ENCODE data around the gene AP5S1. TPM values are rescaled to one million over a fixed set of nuclear protein-coding genes. Genes with fewer than 3 reads are reported as not detected.
A peak's percentile ranks its signal among the peaks of the same experiment; 100 is the strongest.

Gene AP5S1
- total and polyA plus RNA-seq, 10 of the 15 experiments (the other 5 are each of a cell fraction or from before 2014, with no cell fraction given), result 3.8 to 13.2 (median 7.8) TPM

GRCh38 chr20:3812975-3813847 is 7.1 kb upstream of the AP5S1 start:
- Histone ChIP-seq H4K20me1 (ENCODE audit: control insufficient read depth, insufficient read depth) (no peaks in the 10 kb centered on the region), H3K4me3 (no peak overlapping the region), H3K36me3 (ENCODE audit: control insufficient read depth in 2 of 2, insufficient read depth in 2 of 2, low read length in 1 of 2) (no peaks in the 10 kb centered on the region), H3K9me3 (replicated peaks; ENCODE audit: control insufficient read depth, insufficient read depth, low read length) (no peaks in the 10 kb centered on the region), H3K4me2 (ENCODE audit: control insufficient read depth, insufficient read depth) (no peak overlapping the region), H2AFZ (ENCODE audit: control insufficient read depth, low read depth, low read length) (no peak overlapping the region), H3K79me2 (ENCODE audit: control insufficient read depth, insufficient read depth, low read length) (no peaks in the 10 kb centered on the region), H3K4me1 (ENCODE audit: control insufficient read depth, insufficient read depth, low read length) (peaks cover 9% of the 10 kb centered on the region), H3K27ac (ENCODE audit: control insufficient read depth, insufficient read depth) (no peak overlapping the region), H3K27me3 (replicated peaks in 1 of 2; ENCODE audit: control insufficient read depth in 2 of 2, insufficient read depth in 2 of 2, low read length in 1 of 2) (no peaks in the 10 kb centered on the region), H3K9ac (ENCODE audit: control insufficient read depth, insufficient read depth, low read length) (no peak overlapping the region)
- FAIRE-seq, result no peak
- ChIA-PET CTCF (interaction anchor here (0.6 to 2.1 kb wide), 4 partner anchors 26 to 97 kb away, joined by 3 to 7 read pairs (median 3); partner anchors contain the start of gene ADISSP), POLR2A (interaction anchor here (0.6 to 0.9 kb wide), 2 partner anchors 12 to 15 kb away, joined by 4 to 6 read pairs; no protein-coding TSS in a partner anchor), SMC1A (ENCODE audit: uncharacterized antibody, unreplicated experiment) (interaction anchor here (0.8 to 2.0 kb wide), 4 partner anchors 13 to 259 kb away, joined by 3 to 6 read pairs (median 4); no protein-coding TSS in a partner anchor), RAD21 (ENCODE audit: unreplicated experiment) (interaction anchor here (1.0 to 1.2 kb wide), 2 partner anchors 14 to 25 kb away, joined by 4 to 5 read pairs; no protein-coding TSS in a partner anchor)
- intact Hi-C loops (cut with micrococcal nuclease; ENCODE audit: unreplicated experiment), result no loop called here
- in situ Hi-C loops (cut with MboI), result no loop called here
- 54% methylated on average over 8 of the region's 8 CpGs for WGBS (ENCODE audit: insufficient coverage, insufficient replicate concordance, low lambda C conversion rate, missing lambda C conversion rate)
- no TSS peak for BruUV-seq (replicated peaks)
- ATAC-seq, result no peak; the same call in 2 of the 3 replicates
- DNase-seq (ENCODE audit: low read depth, low spot score), result no peak
- TF ChIP-seq KDM1A (IDR thresholded peaks at IDR 0.05; ENCODE audit: borderline replicate concordance), result no peak

- BruUV-seq (replicated peaks), result no TSS peak
- Histone ChIP-seq H3K79me2 (ENCODE audit: control insufficient read depth, insufficient read depth, low read length) (no peaks in the 10 kb centered on the region), H4K20me1 (ENCODE audit: control insufficient read depth, insufficient read depth) (no peaks in the 10 kb centered on the region), H2AFZ (ENCODE audit: control insufficient read depth, low read depth, low read length) (no peak overlapping the region), H3K27ac (ENCODE audit: control insufficient read depth, insufficient read depth) (no peak overlapping the region), H3K36me3 (ENCODE audit: control insufficient read depth in 2 of 2, insufficient read depth in 2 of 2, low read length in 1 of 2) (no peaks in the 10 kb centered on the region), H3K4me1 (ENCODE audit: control insufficient read depth, insufficient read depth, low read length) (peaks cover 9% of the 10 kb centered on the region), H3K9me3 (replicated peaks; ENCODE audit: control insufficient read depth, insufficient read depth, low read length) (no peaks in the 10 kb centered on the region), H3K27me3 (replicated peaks in 1 of 2; ENCODE audit: control insufficient read depth in 2 of 2, insufficient read depth in 2 of 2, low read length in 1 of 2) (no peaks in the 10 kb centered on the region), H3K4me2 (ENCODE audit: control insufficient read depth, insufficient read depth) (no peak overlapping the region), H3K4me3 (no peak overlapping the region), H3K9ac (ENCODE audit: control insufficient read depth, insufficient read depth, low read length) (no peak overlapping the region)
- ATAC-seq, result 0 out of 3 replicates have a peak, but pooled peaks have one; percentile 12
- ChIA-PET CTCF (interaction anchor here (0.6 to 2.1 kb wide), 4 partner anchors 27 to 98 kb away, joined by 3 to 7 read pairs (median 3); partner anchors contain the start of gene ADISSP), SMC1A (ENCODE audit: uncharacterized antibody, unreplicated experiment) (interaction anchor here (0.6 to 2.0 kb wide), 5 partner anchors 14 to 258 kb away, joined by 3 to 6 read pairs (median 3); no protein-coding TSS in a partner anchor), POLR2A (no interaction called here), RAD21 (ENCODE audit: unreplicated experiment) (interaction anchor here (1.0 to 1.2 kb wide), 2 partner anchors 14 to 26 kb away, joined by 4 to 5 read pairs; no protein-coding TSS in a partner anchor)
- intact Hi-C loops (cut with micrococcal nuclease; ENCODE audit: unreplicated experiment) (no loop called here), in situ Hi-C loops (cut with MboI) (no loop called here)
- WGBS (ENCODE audit: insufficient coverage, insufficient replicate concordance, low lambda C conversion rate, missing lambda C conversion rate), result 74% methylated on average over 12 of the region's 12 CpGs
- no peak for FAIRE-seq
- no peak for DNase-seq (ENCODE audit: low read depth, low spot score)
- TF ChIP-seq BHLHE40 (IDR thresholded peaks at IDR 0.05; ENCODE audit: borderline replicate concordance in 1 of 2, low read depth in 2 of 2, low read length in 1 of 2) (peak; percentile 21 to 80; a peak in 2 of 4 replicates), TCF3 (IDR thresholded peaks at IDR 0.05; ENCODE audit: borderline replicate concordance, insufficient read depth, low read depth, low read length) (no peak)
These were observed 6.3 kb upstream of the AP5S1 start for GRCh38 chr20:3813848-3814581.
